SIG-M5 treated with dmso at 0.1 percent for 504 hours (cell line): ENCODE data around the gene HOXD9.

Experiments
- DNase-seq: peaks from one replicate; lab custom pipeline; 2025; ENCODE audit not compliant: unreplicated experiment; lab: John Stamatoyannopoulos, UW

HOXD9 gene

GRCh38 chr2:176124110-176124946 is 1.8 kb downstream of the HOXD9 start:
- no peak for DNase-seq

- no peak for DNase-seq
These were observed 2.6 kb downstream of the HOXD9 start for GRCh38 chr2:176124947-176125771.

- DNase-seq, result no peak
These were observed 3.2 kb downstream of the HOXD9 start for GRCh38 chr2:176125772-176126054.

GRCh38 chr2:176126929-176127773 is 4.6 kb downstream of the HOXD9 start:
- DNase-seq, result no peak

GRCh38 chr2:176127774-176128072 is 5.2 kb downstream of the HOXD9 start:
- DNase-seq, result no peak

- no peak for DNase-seq
These were observed 5.9 kb downstream of the HOXD9 start for GRCh38 chr2:176128172-176128981.

- DNase-seq, result no peak
These were observed 6.7 kb downstream of the HOXD9 start, which contains the start of gene HOXD8 for GRCh38 chr2:176128982-176129796. TSS of gene HOXD8 (plus strand) at chr2:176129705. CDS start at chr2:176130367, 662 bp downstream.

- DNase-seq, result no peak
These were observed 7.3 kb downstream of the HOXD9 start for GRCh38 chr2:176129813-176130146.

- DNase-seq, result no peak
These were observed 7.8 kb downstream of the HOXD9 start for GRCh38 chr2:176130147-176130956.

GRCh38 chr2:176130957-176131847 is 8.7 kb downstream of the HOXD9 start:
- no peak for DNase-seq

- DNase-seq, result no peak
These were observed 9.3 kb downstream of the HOXD9 start for GRCh38 chr2:176131848-176132158.

- DNase-seq, result no peak
These were observed 10.0 kb downstream of the HOXD9 start for GRCh38 chr2:176132205-176133171.

GRCh38 chr2:176133389-176133788 is 10.9 kb downstream of the HOXD9 start:
- DNase-seq, result no peak

GRCh38 chr2:176134035-176134434 is 11.5 kb downstream of the HOXD9 start:
- DNase-seq, result no peak

GRCh38 chr2:176135035-176135440 is 12.5 kb downstream of the HOXD9 start:
- DNase-seq, result no peak

- DNase-seq, result no peak
These were observed 14.1 kb downstream of the HOXD9 start for GRCh38 chr2:176136374-176137251.
